IMR-90 (cell line): Measurements from ENCODE around the gene DDR1. TPM values are rescaled to one million over a fixed set of nuclear protein-coding genes. Genes with fewer than 3 reads are reported as not detected.

Experiments used
- ATAC-seq: fragments of 200-7000 bp; cut with Tn5 transposase; 2 replicates; pipeline ENCODE4 v1.9.1; 2020; ENCODE audit warnings: low read depth, mild to moderate bottlenecking, moderate library complexity
- BruUV-seq: library from RNA; stranded (reverse); fragments of 400-500 nt; replicated peaks from 2 replicates; lab custom pipeline; 2021; lab: Mats Ljungman, UMichigan
- CTCF ChIA-PET: fragments of 300-600 bp; formaldehyde crosslinking; extraction: SDS; loops from one replicate; lab custom pipeline; 2021; ENCODE audit warnings: antibody characterized with exemption; lab: Yijun Ruan, JAX
- POLR2A ChIA-PET: fragments of 300-600 bp; sonication (Branson Sonifier 250); formaldehyde crosslinking; loops from one replicate; lab custom pipeline; 2022; ENCODE audit warnings: antibody characterized with exemption; ENCODE audit not compliant: unreplicated experiment; lab: Charles Lee
- DNase-seq: peaks from one replicate; pipeline ENCODE4 v3.0.0; 2013
- H2AFZ ChIP-seq: replicated peaks from 2 replicates; pipeline ENCODE3; 2013; ENCODE audit warnings: low read length, mild to moderate bottlenecking; ENCODE audit not compliant: poor library complexity
- H2AK5ac ChIP-seq: 2 replicates; pipeline ENCODE4 v1.6.1; 2013; ENCODE audit warnings: low read depth, low read length, inconsistent platforms
- H2AK9ac ChIP-seq: replicated peaks from 2 replicates; pipeline ENCODE3; 2013; ENCODE audit warnings: mild to moderate bottlenecking, low read depth, low read length, moderate library complexity; ENCODE audit not compliant: poor library complexity
- H2BK120ac ChIP-seq: 2 replicates; pipeline ENCODE4 v1.6.1; 2013; ENCODE audit warnings: low read depth, low read length, inconsistent platforms
- H2BK15ac ChIP-seq: 3 replicates; pipeline ENCODE4 v1.6.1; 2013; ENCODE audit warnings: low read depth, low read length, inconsistent platforms
- H2BK20ac ChIP-seq: 2 replicates; pipeline ENCODE4 v1.6.1; 2013; ENCODE audit warnings: low read depth, mild to moderate bottlenecking, inconsistent platforms, low read length, moderate library complexity
- H2BK5ac ChIP-seq: 2 replicates; pipeline ENCODE4 v1.6.1; 2013; ENCODE audit warnings: mild to moderate bottlenecking, low read depth, low read length, inconsistent platforms; ENCODE audit not compliant: poor library complexity, severe bottlenecking
- H3K14ac ChIP-seq: replicated peaks from 2 replicates; pipeline ENCODE4 v1.6.1; 2013; ENCODE audit warnings: low read depth, low read length, inconsistent platforms
- H3K18ac ChIP-seq: 2 replicates; pipeline ENCODE4 v1.6.1; 2013; ENCODE audit warnings: low read depth, low read length, control low read depth
- H3K23ac ChIP-seq: 2 replicates; pipeline ENCODE4 v1.6.1; 2013; ENCODE audit warnings: low read depth, low read length, inconsistent platforms
- H3K27ac ChIP-seq: 2 replicates; pipeline ENCODE4 v1.5.1; 2013; ENCODE audit warnings: mild to moderate bottlenecking, control low read depth, low read length; ENCODE audit not compliant: insufficient read depth
- H3K27me3 ChIP-seq: 2 replicates; pipeline ENCODE4 v1.6.1; 2013; ENCODE audit warnings: low read length; ENCODE audit not compliant: control insufficient read depth, insufficient read depth
- H3K36me3 ChIP-seq: 2 replicates; pipeline ENCODE4 v1.6.1; 2013; ENCODE audit warnings: low read length, mixed read lengths; ENCODE audit not compliant: control insufficient read depth, insufficient read depth
- H3K4ac ChIP-seq: 2 replicates; pipeline ENCODE4 v1.6.1; 2013; ENCODE audit warnings: low read depth, low read length, inconsistent platforms
- H3K4me1 ChIP-seq: 2 replicates; pipeline ENCODE4 v1.6.1; 2013; ENCODE audit warnings: low read length, mixed read lengths; ENCODE audit not compliant: control insufficient read depth, insufficient read depth
- H3K4me2 ChIP-seq: 2 replicates; pipeline ENCODE4 v1.6.1; 2013; ENCODE audit warnings: low read depth, mild to moderate bottlenecking, control low read depth, low read length, moderate library complexity
- H3K4me3 ChIP-seq: 2 replicates; pipeline ENCODE4 v1.5.1; 2013; ENCODE audit warnings: low read depth, mild to moderate bottlenecking, control low read depth, low read length, moderate library complexity; ENCODE audit not compliant: insufficient read depth
- H3K56ac ChIP-seq: 2 replicates; pipeline ENCODE4 v1.6.1; 2013; ENCODE audit warnings: low read length, inconsistent platforms; ENCODE audit not compliant: insufficient read depth; ENCODE audit errors: extremely low read depth
- H3K79me1 ChIP-seq, 2 experiments: 2 replicates each; pipeline ENCODE4 v1.6.1; 2013; ENCODE audit warnings: low read length in 2 of 2, inconsistent platforms in 1 of 2, low read depth in 1 of 2
- H3K9ac ChIP-seq: 2 replicates; pipeline ENCODE4 v1.6.1; 2013; ENCODE audit warnings: low read depth, low read length, control low read depth
- H3K9me1 ChIP-seq: 2 replicates; pipeline ENCODE4 v1.6.1; 2013; ENCODE audit warnings: low read length, inconsistent platforms; ENCODE audit not compliant: insufficient read depth
- H3K9me3 ChIP-seq: 2 replicates; pipeline ENCODE4 v1.6.1; 2013; ENCODE audit warnings: low read length; ENCODE audit not compliant: control insufficient read depth, insufficient read depth
- H4K20me1 ChIP-seq: 2 replicates; pipeline ENCODE4 v1.6.1; 2013; ENCODE audit warnings: low read length, inconsistent platforms; ENCODE audit not compliant: insufficient read depth
- H4K5ac ChIP-seq: 2 replicates; pipeline ENCODE4 v1.6.1; 2013; ENCODE audit warnings: mild to moderate bottlenecking, low read depth, low read length, control low read depth
- H4K8ac ChIP-seq, 2 experiments: 2 replicates each; pipeline ENCODE4 v1.6.1; 2013; ENCODE audit warnings: low read depth in 2 of 2, low read length in 2 of 2, control low read depth in 1 of 2, inconsistent platforms in 1 of 2
- H4K91ac ChIP-seq: 2 replicates; pipeline ENCODE4 v1.6.1; 2013; ENCODE audit warnings: low read depth, low read length, inconsistent platforms; ENCODE audit not compliant: insufficient read depth
- POLR2A ChIP-seq: IDR thresholded peaks from 2 replicates; pipeline ENCODE4 v1.6.1; 2012; ENCODE audit warnings: mild to moderate bottlenecking, low read depth, low read length
- SMC3 ChIP-seq: fragments of 150-350 bp; IDR thresholded peaks from 2 replicates; pipeline ENCODE4 v1.6.1; 2016; ENCODE audit warnings: low read depth, mild to moderate bottlenecking, antibody characterized with exemption, low read length, moderate library complexity
- USF2 ChIP-seq: fragments of 150-350 bp; IDR thresholded peaks from 2 replicates; pipeline ENCODE4 v1.6.1; 2017; ENCODE audit warnings: mild to moderate bottlenecking, antibody characterized with exemption, low read length, low read depth
- WGBS, 2 experiments: methylation state at CpG; one replicate each; pipeline versions ENCODE4 v1.1.5 to v1.1.7; 2013; ENCODE audit warnings: missing lambda C conversion rate in 2 of 2; ENCODE audit not compliant: insufficient read length in 1 of 2; ENCODE audit errors: extremely low coverage in 2 of 2; 5-methylcytosine and 5-hydroxymethylcytosine counted together
- dilution Hi-C: fragments of 300-500 bp; cut with HindIII; formaldehyde crosslinking; loops from one replicate; pipeline ENCODE4 v1.14.3; 2018; ENCODE audit warnings: low sequenced_read_pairs; ENCODE audit not compliant: unreplicated experiment
- in situ Hi-C: fragments of 300-500 bp; cut with MboI; formaldehyde crosslinking; loops from 3 replicates; pipeline ENCODE4 v1.14.3; 2019; ENCODE audit warnings: low sequenced_read_pairs, inconsistent platforms, mixed read lengths
- intact Hi-C: fragments of 100-400 bp; cut with micrococcal nuclease; formaldehyde crosslinking; loops from 2 replicates; pipeline ENCODE4 v1.10.0; 2022
- polyA plus RNA-seq, 3 experiments: library from polyadenylated mRNA; depleted of rRNA; stranded (reverse); fragments of >200 nt; gene quantifications; 2 replicates each; pipeline ENCODE4 v1.2.3, GENCODE V29; 2012; ENCODE audit warnings: low replicate concordance in 1 of 3
- total RNA-seq: library from RNA; depleted of rRNA; stranded (reverse); fragments of >200 nt; gene quantifications from 2 replicates; pipeline ENCODE4 v1.2.3, GENCODE V29; 2012
- TF ChIP-seq, protein P1 (sequence below): fragments of 150-350 bp; IDR thresholded peaks from 2 replicates; pipeline ENCODE4 v1.6.1; 2016; ENCODE audit warnings: low read depth, mild to moderate bottlenecking, low read length, moderate library complexity, borderline replicate concordance

DDR1 gene
- total and polyA plus RNA-seq, 2 of the 4 experiments (the other 2 are of a cell fraction) = 5.6 to 19.6 TPM

DNA sequence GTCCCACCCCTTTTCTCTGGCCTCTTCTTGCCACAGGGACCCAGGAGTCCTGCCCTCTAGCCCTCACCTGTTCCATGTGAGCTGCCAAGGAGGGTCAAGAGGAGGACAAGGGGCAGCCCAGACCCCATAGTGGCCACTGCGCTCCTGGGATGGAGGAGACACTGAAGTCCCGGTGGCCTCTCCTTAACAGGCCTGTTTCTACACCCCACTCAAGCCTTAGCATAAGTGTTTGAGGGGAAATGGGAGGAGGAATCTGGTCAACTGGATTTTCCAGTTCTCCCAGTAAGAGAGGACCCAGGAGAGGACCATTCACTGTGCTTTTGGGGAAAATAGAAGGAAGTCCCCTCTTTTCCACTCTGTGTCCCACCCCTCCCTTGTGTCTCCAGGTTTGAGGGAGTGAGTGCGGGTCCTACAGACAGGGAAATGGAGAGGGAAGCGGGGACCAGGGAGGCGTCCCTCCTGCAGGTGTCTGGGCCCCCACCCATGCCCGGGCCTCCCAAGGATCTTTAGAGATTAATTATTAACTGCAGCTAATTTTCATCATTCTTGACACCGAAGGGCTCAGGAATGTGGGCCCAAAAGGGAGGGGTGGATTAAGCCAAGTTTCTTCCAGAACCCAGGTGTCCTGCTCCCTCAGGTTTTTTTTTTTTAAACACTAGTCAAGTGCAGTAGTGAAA, 47.8 kb downstream of the DDR1 start, which contains the start of gene SFTA2:
Gene SFTA2 (minus strand): TSS at position 202 of the 677 bp plus-strand sequence. CDS start 74 bp downstream, at position 128.
- Histone ChIP-seq H3K4me1 (no peaks in the 10 kb centered on the region), H3K79me1 (no peaks in the 10 kb centered on the region), H2AFZ (no peak within 1 kb of the TSS), H4K91ac (no peak within 1 kb of the TSS), H2AK5ac (no peak within 1 kb of the TSS), H4K5ac (no peak within 1 kb of the TSS), H3K27ac (no peak within 1 kb of the TSS), H3K27me3 (peaks cover 35% of the 10 kb centered on the region), H3K56ac (no peak within 1 kb of the TSS), H2BK20ac (no peak within 1 kb of the TSS), H4K8ac (no peak within 1 kb of the TSS), H3K9ac (no peak within 1 kb of the TSS), H3K36me3 (no peaks in the 10 kb centered on the region; the same call in 1 of the 2 replicates), H4K20me1 (no peaks in the 10 kb centered on the region), H2BK120ac (no peak within 1 kb of the TSS), H3K4me3 (no peak within 1 kb of the TSS), H3K4ac (no peak within 1 kb of the TSS), H3K9me3 (peaks cover 4% of the 10 kb centered on the region), H3K9me1 (no peaks in the 10 kb centered on the region), H3K4me2 (no peak within 1 kb of the TSS), H2BK15ac (no peak within 1 kb of the TSS), H3K18ac (no peak within 1 kb of the TSS), H2BK5ac (no peak within 1 kb of the TSS), H2AK9ac (no peak within 1 kb of the TSS), H3K14ac (no peak within 1 kb of the TSS), H3K23ac (no peak within 1 kb of the TSS)
- CTCF ChIA-PET = interaction anchor here (0.9 kb wide), 2 partner anchors 16 to 139 kb away, joined by 3 read pairs; no protein-coding TSS in a partner anchor
- no peak for TF ChIP-seq USF2
- TF ChIP-seq SMC3 = no peak
- TF ChIP-seq POLR2A = no peak
- TF ChIP-seq, protein P1, sequence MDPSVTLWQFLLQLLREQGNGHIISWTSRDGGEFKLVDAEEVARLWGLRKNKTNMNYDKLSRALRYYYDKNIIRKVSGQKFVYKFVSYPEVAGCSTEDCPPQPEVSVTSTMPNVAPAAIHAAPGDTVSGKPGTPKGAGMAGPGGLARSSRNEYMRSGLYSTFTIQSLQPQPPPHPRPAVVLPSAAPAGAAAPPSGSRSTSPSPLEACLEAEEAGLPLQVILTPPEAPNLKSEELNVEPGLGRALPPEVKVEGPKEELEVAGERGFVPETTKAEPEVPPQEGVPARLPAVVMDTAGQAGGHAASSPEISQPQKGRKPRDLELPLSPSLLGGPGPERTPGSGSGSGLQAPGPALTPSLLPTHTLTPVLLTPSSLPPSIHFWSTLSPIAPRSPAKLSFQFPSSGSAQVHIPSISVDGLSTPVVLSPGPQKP = no peak
- ATAC-seq (no peak), DNase-seq (no peak)
- dilution Hi-C loops = no loop called here
- BruUV-seq = no TSS peak
- POLR2A ChIA-PET = no interaction called here
- intact Hi-C loops = no loop called here
- in situ Hi-C loops = no loop called here
- no CpG with 5 or more reads among the region's 7 CpGs for WGBS, 2 experiments
